ES-I3 (cell line): ENCODE measurements around the gene GSE1.

ENCODE experiments used
- H3K36me3 ChIP-seq: 2 replicates; pipeline ENCODE4 v1.6.1; 2013; ENCODE audit warnings: mild to moderate bottlenecking, low read length, control low read depth, moderate library complexity; ENCODE audit not compliant: insufficient read depth
- H3K4me1 ChIP-seq: 2 replicates; pipeline ENCODE4 v1.6.1; 2013; ENCODE audit warnings: mild to moderate bottlenecking, control low read depth, low read length; ENCODE audit not compliant: insufficient read depth
- H3K9ac ChIP-seq: 2 replicates; pipeline ENCODE4 v1.6.1; 2013; ENCODE audit warnings: low read depth, mild to moderate bottlenecking, low read length, moderate library complexity
- H3K9me3 ChIP-seq: 2 replicates; pipeline ENCODE4 v1.6.1; 2013; ENCODE audit warnings: mild to moderate bottlenecking, low read length, moderate library complexity; ENCODE audit not compliant: control insufficient read depth, insufficient read depth

GSE1 gene

DNA sequence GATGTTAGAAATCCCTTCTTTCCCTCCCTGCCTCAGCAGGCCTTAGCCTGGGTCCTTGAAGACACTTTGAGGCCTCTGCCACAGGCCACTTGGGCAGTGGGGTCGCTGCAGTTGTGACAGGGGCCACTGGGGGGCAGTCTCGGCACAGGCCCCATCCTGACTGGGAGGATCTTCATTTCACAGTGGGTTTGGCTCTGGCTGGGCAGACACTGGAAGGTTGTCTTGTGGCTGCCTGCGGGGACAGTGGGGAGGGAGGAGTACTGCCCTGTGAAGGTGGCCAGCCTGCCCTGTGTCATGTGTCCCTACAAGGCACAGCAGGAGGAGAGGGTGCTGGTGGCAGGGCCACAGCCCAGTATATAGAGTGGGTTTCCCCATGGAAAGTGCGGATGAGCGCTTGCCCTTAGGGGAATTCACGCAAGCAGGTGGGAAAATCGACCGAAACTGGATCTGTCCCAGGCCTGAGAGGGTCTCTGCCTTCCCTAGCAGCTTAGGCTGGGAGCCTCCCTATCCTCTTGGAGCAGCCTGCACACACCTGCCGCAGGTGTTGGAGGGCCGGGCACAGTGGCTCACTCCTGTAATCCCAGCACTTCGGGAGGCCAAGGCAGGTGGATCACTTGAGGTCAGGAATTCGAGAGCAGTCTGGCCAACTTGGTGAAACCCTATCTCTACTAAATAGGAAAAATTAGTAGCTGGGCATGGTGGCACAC, 46.8 kb downstream of the GSE1 start:
- H3K36me3 ChIP-seq = peaks cover 41% of the 10 kb centered on the region
- H3K9ac ChIP-seq = no peak overlapping the region
- H3K9me3 ChIP-seq = no peaks in the 10 kb centered on the region
- H3K4me1 ChIP-seq = no peaks in the 10 kb centered on the region

DNA sequence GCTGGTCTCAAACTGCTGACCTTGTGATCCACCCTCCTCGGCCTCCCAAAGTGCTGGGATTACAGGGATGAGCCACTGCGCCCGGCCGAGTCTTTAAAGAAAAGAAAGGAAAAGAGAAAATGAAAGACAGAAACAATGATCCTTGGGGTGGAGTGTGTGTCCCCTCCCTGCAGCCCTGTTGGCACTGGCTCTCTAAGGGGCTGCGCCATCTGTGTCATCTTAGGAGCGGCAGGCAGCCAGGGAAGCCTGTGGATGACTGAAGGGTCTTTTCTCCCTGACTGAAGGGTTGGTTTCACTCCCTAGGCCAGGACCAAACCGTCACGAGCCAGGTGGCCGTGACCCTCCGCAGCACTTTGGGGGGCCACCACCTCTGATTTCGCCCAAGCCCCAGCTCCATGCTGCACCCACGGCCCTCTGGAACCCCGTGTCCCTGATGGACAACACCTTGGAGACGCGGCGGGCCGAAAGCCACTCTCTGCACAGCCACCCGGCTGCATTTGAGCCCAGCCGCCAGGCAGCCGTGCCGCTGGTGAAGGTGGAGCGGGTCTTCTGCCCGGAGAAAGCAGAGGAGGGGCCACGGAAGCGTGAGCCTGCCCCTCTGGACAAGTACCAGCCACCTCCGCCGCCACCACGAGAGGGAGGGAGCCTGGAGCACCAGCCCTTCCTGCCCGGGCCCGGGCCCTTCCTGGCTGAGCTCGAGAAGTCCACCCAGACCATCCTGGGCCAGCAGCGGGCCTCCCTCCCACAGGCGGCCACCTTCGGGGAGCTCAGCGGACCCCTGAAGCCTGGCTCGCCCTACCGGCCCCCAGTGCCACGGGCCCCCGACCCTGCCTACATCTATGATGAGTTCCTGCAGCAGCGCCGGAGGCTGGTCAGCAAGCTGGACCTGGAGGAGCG, 48.0 kb downstream of the GSE1 start:
- H3K36me3 ChIP-seq = peaks cover 38% of the 10 kb centered on the region
- no peaks in the 10 kb centered on the region for H3K4me1 ChIP-seq
- H3K9me3 ChIP-seq = no peaks in the 10 kb centered on the region
- H3K9ac ChIP-seq = no peak overlapping the region

DNA sequence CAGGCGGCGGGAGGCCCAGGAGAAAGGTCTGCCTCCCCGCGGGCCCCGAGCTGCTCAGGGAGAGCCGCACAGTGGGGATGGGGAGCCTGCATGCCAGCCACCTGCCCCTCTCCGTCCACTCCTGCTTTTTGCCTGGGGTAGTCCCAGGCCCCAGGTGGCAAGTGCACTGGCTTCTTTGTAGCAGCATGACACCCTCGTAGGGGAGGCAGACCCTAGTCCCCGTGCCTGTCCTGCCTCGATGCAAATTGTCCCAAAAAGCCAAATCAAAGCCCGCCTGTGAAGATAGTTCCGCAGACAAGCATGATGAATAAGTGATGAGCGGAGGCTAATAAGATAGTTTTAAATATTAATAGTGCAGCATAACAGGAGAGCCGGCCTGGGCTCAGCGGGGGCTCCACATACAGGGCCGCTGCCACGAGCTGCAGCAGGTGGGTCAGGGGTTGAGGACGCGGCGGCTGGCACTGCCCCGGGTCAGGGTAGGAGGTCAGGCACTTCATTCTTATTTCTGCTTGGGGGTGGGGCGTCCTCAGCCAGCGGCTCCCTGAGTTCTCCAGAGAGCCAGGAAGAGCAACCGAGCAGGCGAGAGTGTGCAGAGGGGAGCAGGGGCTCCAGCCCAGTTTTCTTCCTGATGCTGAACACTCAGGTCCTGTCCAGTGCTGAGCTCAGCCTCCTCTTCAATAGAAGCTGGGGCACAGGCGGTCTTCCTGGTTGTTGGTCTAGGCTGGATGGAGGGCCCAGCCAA, 48.8 kb downstream of the GSE1 start:
- Histone ChIP-seq H3K36me3 (peaks cover 42% of the 10 kb centered on the region), H3K9ac (no peak overlapping the region), H3K4me1 (no peaks in the 10 kb centered on the region), H3K9me3 (no peaks in the 10 kb centered on the region)

DNA sequence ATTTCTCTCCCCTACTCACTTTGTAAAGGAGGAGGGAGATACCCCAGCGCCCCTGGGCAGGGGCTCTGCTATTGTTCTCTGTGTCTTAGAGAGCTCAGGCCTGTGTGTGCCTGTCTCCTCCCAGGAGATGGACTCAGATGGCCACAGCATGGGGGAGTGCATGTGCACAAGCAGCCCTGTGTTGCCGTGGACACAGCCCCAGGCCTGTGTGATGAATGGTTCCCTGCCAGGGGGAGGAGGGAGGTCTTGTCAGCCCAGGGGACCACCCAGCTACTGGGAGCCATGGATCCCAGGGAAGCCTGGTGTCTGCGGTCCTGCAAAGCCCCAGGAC, 49.3 kb downstream of the GSE1 start:
- peaks cover 41% of the 10 kb centered on the region for H3K36me3 ChIP-seq
- no peaks in the 10 kb centered on the region for H3K9me3 ChIP-seq
- H3K4me1 ChIP-seq = no peaks in the 10 kb centered on the region
- H3K9ac ChIP-seq = no peak overlapping the region

GRCh38 chr16:85662976-85663830, 50.1 kb downstream of the GSE1 start:
- H3K4me1 ChIP-seq = no peaks in the 10 kb centered on the region
- H3K36me3 ChIP-seq = peaks cover 37% of the 10 kb centered on the region
- H3K9ac ChIP-seq = no peak overlapping the region
- H3K9me3 ChIP-seq = no peaks in the 10 kb centered on the region

GRCh38 chr16:85663891-85664321, 50.8 kb downstream of the GSE1 start:
- Histone ChIP-seq H3K9me3 (no peaks in the 10 kb centered on the region), H3K36me3 (peaks cover 42% of the 10 kb centered on the region), H3K9ac (no peak overlapping the region), H3K4me1 (no peaks in the 10 kb centered on the region)

DNA sequence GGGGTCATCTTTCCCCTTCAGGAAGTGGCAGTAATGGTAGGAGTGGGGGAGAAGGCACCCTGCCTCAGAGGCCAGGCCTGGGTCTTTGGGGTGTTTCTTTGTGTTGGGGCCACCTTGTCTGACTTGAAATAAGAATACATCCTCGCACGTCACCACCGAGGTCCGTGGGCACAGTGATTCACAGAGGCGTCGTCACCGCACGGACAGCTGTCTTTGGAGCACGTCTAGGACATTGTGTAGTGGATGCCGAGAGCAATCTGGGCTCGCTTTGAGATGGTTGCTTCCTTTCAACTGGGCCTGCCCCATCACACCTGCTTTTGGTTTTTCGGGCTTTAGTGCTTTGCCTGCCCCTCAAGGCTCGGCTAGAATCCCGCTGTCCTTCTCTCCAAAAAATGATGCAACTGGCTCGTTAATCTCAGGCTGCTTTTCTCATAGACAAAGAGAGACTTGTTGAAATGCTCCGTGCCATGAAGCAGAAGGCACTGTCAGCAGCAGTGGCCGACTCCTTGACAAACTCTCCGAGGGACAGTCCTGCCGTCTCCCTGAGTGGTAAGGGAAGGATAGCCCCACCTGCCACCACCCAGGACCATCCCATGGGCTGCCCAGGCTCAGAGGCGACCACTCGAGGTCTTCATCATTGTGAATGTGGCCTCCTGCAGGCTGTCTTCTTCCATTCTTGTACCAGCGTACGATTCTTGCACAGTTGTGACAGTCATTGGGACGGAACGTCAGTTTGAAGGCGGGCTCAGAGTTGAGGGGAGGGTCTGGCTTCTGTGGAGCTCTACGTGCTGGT, 51.7 kb downstream of the GSE1 start:
- H3K9me3 ChIP-seq = no peaks in the 10 kb centered on the region
- H3K36me3 ChIP-seq = peaks cover 45% of the 10 kb centered on the region
- H3K9ac ChIP-seq = no peak overlapping the region
- no peaks in the 10 kb centered on the region for H3K4me1 ChIP-seq

DNA sequence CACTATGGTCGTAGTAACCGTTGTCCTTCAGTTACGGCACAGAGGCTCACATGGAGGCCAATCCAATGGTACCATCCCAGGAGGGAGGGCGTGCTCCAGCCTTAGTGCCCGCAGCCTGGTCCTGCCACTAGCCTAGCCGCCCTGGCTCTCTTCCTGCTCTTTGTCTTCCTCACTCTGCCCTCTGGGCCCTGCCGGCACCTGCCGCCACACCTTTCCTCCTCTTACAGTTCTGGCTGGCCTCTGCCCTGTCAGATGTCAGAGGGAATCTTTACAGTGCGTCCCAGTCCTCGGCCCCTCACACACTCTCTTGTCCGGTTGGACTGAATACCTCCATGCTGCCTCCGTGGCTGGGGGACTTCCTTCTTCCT, 52.2 kb downstream of the GSE1 start:
- peaks cover 48% of the 10 kb centered on the region for H3K36me3 ChIP-seq
- no peak overlapping the region for H3K9ac ChIP-seq
- no peaks in the 10 kb centered on the region for H3K4me1 ChIP-seq
- H3K9me3 ChIP-seq = no peaks in the 10 kb centered on the region

DNA sequence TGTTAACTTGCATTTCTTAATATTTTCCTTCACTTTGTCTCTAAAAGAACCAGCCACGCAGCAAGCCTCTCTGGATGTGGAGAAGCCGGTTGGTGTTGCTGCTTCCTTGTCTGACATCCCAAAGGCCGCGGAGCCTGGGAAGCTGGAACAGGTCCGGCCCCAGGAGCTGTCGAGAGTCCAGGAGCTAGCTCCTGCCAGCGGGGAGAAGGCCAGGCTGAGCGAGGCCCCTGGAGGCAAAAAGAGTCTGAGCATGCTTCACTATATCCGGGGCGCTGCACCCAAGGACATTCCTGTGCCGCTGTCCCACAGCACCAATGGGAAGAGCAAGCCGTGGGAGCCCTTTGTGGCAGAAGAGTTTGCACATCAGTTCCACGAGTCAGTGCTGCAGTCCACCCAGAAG, 52.8 kb downstream of the GSE1 start:
- no peaks in the 10 kb centered on the region for H3K4me1 ChIP-seq
- H3K9me3 ChIP-seq = no peaks in the 10 kb centered on the region
- peaks cover 54% of the 10 kb centered on the region for H3K36me3 ChIP-seq
- H3K9ac ChIP-seq = no peak overlapping the region

- H3K9ac ChIP-seq = no peak overlapping the region
- peaks cover 51% of the 10 kb centered on the region for H3K36me3 ChIP-seq
- H3K4me1 ChIP-seq = no peaks in the 10 kb centered on the region
- no peaks in the 10 kb centered on the region for H3K9me3 ChIP-seq
These were observed 54.1 kb downstream of the GSE1 start for GRCh38 chr16:85667261-85667660.

DNA sequence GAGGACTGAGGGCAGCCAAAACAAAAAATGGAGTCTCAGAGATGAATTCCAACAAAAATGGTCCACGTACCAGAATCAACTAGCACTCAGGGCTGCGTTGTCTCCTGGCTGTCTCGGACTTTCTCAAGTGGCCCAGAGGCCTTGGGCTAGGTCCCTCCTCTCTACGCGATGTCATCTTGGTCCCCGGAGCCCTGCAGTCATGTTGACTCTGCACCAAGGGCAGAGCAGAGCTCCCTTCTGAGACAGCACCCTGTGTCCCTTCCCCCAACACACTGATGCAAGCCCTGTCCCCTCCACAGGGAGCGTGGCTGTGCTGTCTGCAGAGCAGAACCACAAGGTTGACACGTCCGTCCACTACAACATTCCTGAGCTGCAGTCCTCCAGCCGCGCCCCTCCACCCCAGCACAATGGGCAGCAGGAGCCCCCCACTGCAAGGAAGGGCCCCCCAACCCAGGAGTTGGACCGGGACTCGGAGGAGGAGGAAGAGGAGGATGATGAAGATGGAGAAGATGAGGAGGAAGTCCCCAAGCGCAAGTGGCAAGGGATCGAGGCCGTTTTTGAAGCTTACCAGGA, 54.8 kb downstream of the GSE1 start:
- Histone ChIP-seq H3K9me3 (no peaks in the 10 kb centered on the region), H3K36me3 (peaks cover 56% of the 10 kb centered on the region), H3K4me1 (no peaks in the 10 kb centered on the region), H3K9ac (no peak overlapping the region)

- Histone ChIP-seq H3K36me3 (peaks cover 62% of the 10 kb centered on the region), H3K9me3 (no peaks in the 10 kb centered on the region), H3K9ac (no peak overlapping the region), H3K4me1 (no peaks in the 10 kb centered on the region)
These were observed 55.7 kb downstream of the GSE1 start for GRCh38 chr16:85668676-85669424.

GRCh38 chr16:85670840-85671239, 57.7 kb downstream of the GSE1 start:
- Histone ChIP-seq H3K9ac (no peak overlapping the region), H3K9me3 (no peaks in the 10 kb centered on the region), H3K36me3 (peaks cover 64% of the 10 kb centered on the region), H3K4me1 (no peaks in the 10 kb centered on the region)
